MM.1S (cell line): ENCODE measurements around the gene CHCHD6.

Experiments used
- DNase-seq: peaks from one replicate; pipeline ENCODE4 v3.0.0-alpha.2; 2015
- H2AFZ ChIP-seq: fragments of 300-600 bp; sonication (generic); 2 replicates; pipeline ENCODE4 v1.6.0; 2016; ENCODE audit warnings: antibody characterized with exemption, low read length
- H3F3A ChIP-seq: fragments of 300-600 bp; sonication (generic); 2 replicates; pipeline ENCODE4 v1.6.1; 2016; ENCODE audit warnings: mild to moderate bottlenecking, antibody characterized with exemption, low read length, moderate library complexity, mixed read lengths; ENCODE audit not compliant: insufficient read depth
- H3K27ac ChIP-seq: fragments of 300-600 bp; sonication (generic); 2 replicates; pipeline ENCODE4 v1.5.1; 2016; ENCODE audit warnings: mild to moderate bottlenecking, low read length
- H3K27me3 ChIP-seq: fragments of 300-600 bp; sonication (generic); replicated peaks from 2 replicates; pipeline ENCODE4 v1.6.0; 2016; ENCODE audit warnings: low read length; ENCODE audit not compliant: insufficient read depth
- H3K36me3 ChIP-seq: fragments of 300-600 bp; sonication (generic); replicated peaks from 2 replicates; pipeline ENCODE4 v1.6.1; 2016; ENCODE audit warnings: mild to moderate bottlenecking, low read length, mixed read lengths; ENCODE audit not compliant: insufficient read depth
- H3K4me1 ChIP-seq: fragments of 300-600 bp; sonication (generic); 2 replicates; pipeline ENCODE4 v1.6.1; 2016; ENCODE audit warnings: low read length, mixed read lengths
- H3K4me2 ChIP-seq: fragments of 300-600 bp; sonication (generic); 2 replicates; pipeline ENCODE4 v1.6.0; 2016; ENCODE audit warnings: low read depth, low read length
- H3K4me3 ChIP-seq: fragments of 300-600 bp; sonication (generic); 2 replicates; pipeline ENCODE4 v1.5.1; 2016; ENCODE audit warnings: low read length, mixed read lengths
- H3K79me2 ChIP-seq: fragments of 300-600 bp; sonication (generic); 2 replicates; pipeline ENCODE4 v1.6.1; 2016; ENCODE audit warnings: mixed run types, low read length, mixed read lengths
- H3K9ac ChIP-seq: fragments of 300-600 bp; sonication (generic); 2 replicates; pipeline ENCODE4 v1.6.1; 2016; ENCODE audit warnings: low read length, mixed read lengths
- H3K9me2 ChIP-seq: fragments of 300-600 bp; sonication (generic); replicated peaks from 2 replicates; pipeline ENCODE4 v1.6.1; 2016; ENCODE audit warnings: mild to moderate bottlenecking, low read length, mixed read lengths; ENCODE audit not compliant: insufficient read depth
- H3K9me3 ChIP-seq: fragments of 300-600 bp; sonication (generic); replicated peaks from 2 replicates; pipeline ENCODE4 v1.6.1; 2016; ENCODE audit warnings: mild to moderate bottlenecking, low read length, mixed read lengths; ENCODE audit not compliant: insufficient read depth
- H4K20me1 ChIP-seq: fragments of 300-600 bp; sonication (generic); 2 replicates; pipeline ENCODE4 v1.6.1; 2016; ENCODE audit warnings: mild to moderate bottlenecking, low read length, moderate library complexity, mixed read lengths; ENCODE audit not compliant: insufficient read depth
- CTCF ChIP-seq: fragments of 300-600 bp; sonication (generic); IDR thresholded peaks from 2 replicates; pipeline ENCODE4 v1.5.1; 2016; ENCODE audit warnings: antibody characterized with exemption, low read length, mixed read lengths
- EZH2 ChIP-seq: fragments of 300-600 bp; sonication (generic); optimal IDR thresholded peaks from 2 replicates; pipeline ENCODE3; 2017; ENCODE audit warnings: low read depth, mild to moderate bottlenecking, antibody characterized with exemption, low read length, mixed read lengths
- EZH2phosphoT487 ChIP-seq: fragments of 300-600 bp; sonication (generic); IDR thresholded peaks from 2 replicates; pipeline ENCODE4 v1.6.1; 2018; ENCODE audit warnings: antibody characterized with exemption, low read length

Gene CHCHD6

DNA sequence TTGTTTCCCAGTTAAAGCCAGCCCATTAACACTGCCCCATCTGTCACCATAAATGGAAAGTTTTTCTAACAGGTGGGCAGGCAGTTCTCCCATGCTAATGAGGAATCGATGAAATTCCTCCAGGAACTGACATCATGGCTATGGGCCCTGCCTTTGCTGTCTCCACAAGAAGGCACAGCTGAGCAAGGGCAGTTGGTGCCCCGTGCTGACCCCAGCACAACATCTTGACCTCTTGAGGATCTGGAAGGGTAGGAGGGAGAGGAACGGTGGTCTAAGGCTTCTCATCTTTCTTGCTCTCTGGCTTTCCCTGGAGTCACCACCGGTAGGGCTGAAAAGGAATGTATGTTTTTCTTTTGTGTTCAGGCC is 46.7 kb downstream of the CHCHD6 start:
- H3K4me1 ChIP-seq = no peaks in the 10 kb centered on the region
- H3F3A ChIP-seq = no peaks in the 10 kb centered on the region
- H3K27ac ChIP-seq = no peak overlapping the region
- no peak overlapping the region for H3K9ac ChIP-seq
- H3K79me2 ChIP-seq = no peaks in the 10 kb centered on the region
- DNase-seq = no peak
- no peaks in the 10 kb centered on the region for H3K9me2 ChIP-seq
- H3K9me3 ChIP-seq = no peaks in the 10 kb centered on the region
- TF ChIP-seq EZH2phosphoT487 (no peak), EZH2 (no peak), CTCF (no peak)
- no peak overlapping the region for H2AFZ ChIP-seq
- H3K36me3 ChIP-seq = no peaks in the 10 kb centered on the region
- no peaks in the 10 kb centered on the region for H3K27me3 ChIP-seq
- no peaks in the 10 kb centered on the region for H4K20me1 ChIP-seq
- H3K4me3 ChIP-seq = no peak overlapping the region
- no peak overlapping the region for H3K4me2 ChIP-seq

GRCh38 chr3:126751611-126752302 is 47.7 kb downstream of the CHCHD6 start:
- Histone ChIP-seq H4K20me1 (no peaks in the 10 kb centered on the region), H2AFZ (no peak overlapping the region), H3K27ac (no peak overlapping the region), H3K9me2 (no peaks in the 10 kb centered on the region), H3K9me3 (no peaks in the 10 kb centered on the region), H3F3A (no peaks in the 10 kb centered on the region), H3K79me2 (no peaks in the 10 kb centered on the region), H3K36me3 (no peaks in the 10 kb centered on the region), H3K4me1 (no peaks in the 10 kb centered on the region), H3K27me3 (no peaks in the 10 kb centered on the region), H3K4me2 (no peak overlapping the region), H3K9ac (no peak overlapping the region), H3K4me3 (no peak overlapping the region)
- no peak for TF ChIP-seq EZH2phosphoT487
- no peak for TF ChIP-seq CTCF
- TF ChIP-seq EZH2 = no peak
- DNase-seq = no peak

DNA sequence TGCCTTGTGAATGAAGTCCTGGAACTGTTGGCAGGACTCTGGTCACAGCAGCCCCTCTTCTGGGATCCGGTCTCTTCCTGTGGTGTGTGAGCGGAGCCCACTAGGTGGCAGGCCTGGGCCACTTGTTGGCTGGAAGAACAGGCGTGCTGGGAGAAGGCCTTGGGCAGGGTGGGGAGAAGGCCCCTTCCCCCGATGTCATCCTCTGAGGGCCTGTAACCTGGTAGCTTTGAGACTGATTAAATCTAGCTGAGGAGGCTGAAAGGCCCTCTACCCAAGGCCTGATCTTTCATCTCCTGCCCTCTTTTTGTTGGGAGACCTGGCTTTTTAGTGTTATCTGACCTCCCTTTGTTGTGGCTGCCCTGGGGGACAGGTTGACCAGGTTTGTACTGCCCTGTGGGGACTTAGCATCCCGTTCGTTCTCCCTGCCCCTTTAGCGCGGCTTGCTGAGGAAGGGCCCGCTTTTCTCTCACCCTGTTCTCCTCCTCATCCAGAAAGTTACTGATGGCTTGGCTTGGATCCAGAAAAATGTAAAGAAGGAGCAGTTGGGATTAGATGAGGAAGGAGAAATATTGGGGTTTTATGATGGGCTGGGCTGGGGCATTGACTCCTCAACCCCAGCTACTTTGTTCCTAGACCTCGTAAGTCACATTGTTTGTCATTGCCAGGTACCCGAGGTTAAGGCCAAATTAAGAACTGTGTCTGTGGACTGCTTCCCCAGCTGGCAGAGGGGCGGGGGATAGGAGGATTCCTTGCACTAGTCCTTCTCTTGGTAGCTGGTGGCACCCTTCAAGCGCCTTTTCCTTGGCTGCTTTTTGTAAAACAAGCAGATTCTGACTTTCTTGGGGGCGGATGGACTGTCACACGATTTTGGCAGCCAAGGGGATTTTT is 48.5 kb downstream of the CHCHD6 start:
- Histone ChIP-seq H3K27ac (no peak overlapping the region), H3K9me2 (no peaks in the 10 kb centered on the region), H3K4me1 (no peaks in the 10 kb centered on the region), H3F3A (no peaks in the 10 kb centered on the region), H3K4me3 (no peak overlapping the region), H3K27me3 (no peaks in the 10 kb centered on the region), H3K9me3 (no peaks in the 10 kb centered on the region), H2AFZ (no peak overlapping the region), H3K4me2 (no peak overlapping the region), H4K20me1 (no peaks in the 10 kb centered on the region), H3K36me3 (no peaks in the 10 kb centered on the region), H3K9ac (no peak overlapping the region), H3K79me2 (no peaks in the 10 kb centered on the region)
- DNase-seq = peak; percentile 65
- TF ChIP-seq CTCF (peak; percentile 92), EZH2phosphoT487 (no peak), EZH2 (no peak)
